NOMO-1 (cell line): Measurements from ENCODE around the gene RPS6KA2.
"Not testable (repeated sequence)": the region's sequence is repeated elsewhere in the genome, so short reads cannot be mapped to it uniquely, and the experiment has no call there.

Experiments
- DNase-seq, 2 experiments: peaks; one replicate each; lab custom pipeline; 2025; ENCODE audit not compliant: unreplicated experiment in 2 of 2; lab: John Stamatoyannopoulos, UW

Gene RPS6KA2

DNA sequence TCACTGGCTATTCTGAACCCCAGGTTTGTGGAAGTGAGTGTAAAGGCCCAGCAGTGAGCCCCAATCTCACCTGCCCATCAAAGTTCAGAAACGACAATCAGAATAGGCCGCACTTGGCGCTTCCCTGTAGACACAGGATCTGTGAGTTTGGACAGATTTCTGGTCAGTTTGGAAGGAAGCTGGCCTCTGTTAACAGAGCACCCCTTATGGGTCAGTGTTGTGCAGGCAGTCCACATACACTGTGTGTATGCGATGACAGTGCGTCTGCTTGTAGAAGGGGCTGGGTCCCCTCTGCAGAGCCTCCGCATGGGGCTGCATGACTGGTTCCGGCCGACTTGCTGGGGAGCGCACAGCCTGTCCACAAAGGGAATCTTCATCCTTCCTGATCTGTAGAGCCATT, 240.9 kb downstream of the RPS6KA2 start:
- DNase-seq = no peak

DNA sequence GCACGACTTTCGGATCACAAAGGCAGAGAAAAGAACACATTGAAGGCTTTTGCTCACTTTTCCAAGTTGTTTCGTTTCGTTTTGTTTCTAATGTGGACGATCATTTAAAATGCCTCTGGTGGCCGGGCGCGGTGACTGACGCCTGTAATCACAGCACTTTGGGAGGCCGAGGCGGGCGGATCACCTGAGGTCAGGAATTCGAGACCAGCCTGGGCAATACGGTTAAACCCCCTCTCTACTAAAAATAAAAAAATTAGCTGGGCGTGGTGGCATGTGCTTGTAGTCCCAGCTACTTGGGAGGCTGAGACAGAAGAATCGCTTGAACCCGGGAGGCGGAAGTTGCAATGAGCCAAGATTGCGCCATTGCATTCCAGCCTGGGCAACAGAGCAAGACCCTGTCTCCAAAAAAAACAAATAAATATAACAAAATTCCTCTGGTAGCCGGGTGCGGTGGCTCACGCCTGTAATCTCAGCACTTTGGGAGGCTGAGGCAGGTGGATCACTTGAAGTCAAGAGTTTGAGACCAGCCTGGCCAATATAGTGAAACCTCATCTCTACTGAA, 243.2 kb downstream of the RPS6KA2 start:
- DNase-seq = peak in 1 of 2 experiments; percentile 64

DNA sequence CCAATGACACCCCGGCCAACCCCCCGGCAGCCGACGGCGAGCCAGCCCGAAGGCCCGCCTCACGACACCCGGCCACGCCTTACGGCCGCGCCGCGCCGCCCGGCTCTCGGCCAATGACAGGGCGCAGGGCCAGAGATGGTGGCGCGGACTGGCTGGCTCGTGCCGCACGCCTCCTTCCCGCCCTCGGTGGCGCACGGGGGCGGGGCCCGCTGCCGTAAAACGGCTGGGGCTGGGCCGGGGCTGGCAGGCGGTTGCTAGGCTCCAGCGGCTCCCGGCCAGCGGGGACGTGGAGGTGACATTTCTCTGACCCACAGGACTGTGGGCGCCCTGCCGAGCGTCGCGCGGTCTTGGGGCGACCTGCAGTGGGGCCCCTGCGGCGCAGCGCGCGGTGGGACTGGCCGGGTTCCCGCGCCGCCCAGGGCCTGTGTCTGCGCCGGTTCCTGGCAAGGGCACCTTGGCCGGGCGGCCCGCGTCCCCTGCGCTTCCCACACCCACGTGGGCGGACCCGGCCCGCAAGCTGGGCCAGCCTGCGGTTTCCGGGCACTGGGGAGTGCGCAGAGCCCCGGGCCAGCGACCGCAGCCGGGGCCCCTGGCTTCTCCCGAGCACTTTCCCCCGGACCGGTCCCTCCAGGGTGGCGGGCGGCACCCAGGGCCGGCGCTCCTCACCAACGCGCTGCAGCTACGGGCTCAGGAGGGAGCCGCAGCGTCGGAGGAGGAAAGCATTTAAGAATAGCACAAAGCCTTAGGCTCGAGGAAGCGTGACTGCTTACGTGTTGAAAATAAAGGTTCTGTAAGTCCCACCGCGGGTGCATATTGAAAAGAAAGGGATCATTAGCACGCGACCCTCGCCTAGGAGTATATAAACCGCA, 243.9 kb downstream of the RPS6KA2 start, which contains the start of gene MPC1:
Gene MPC1 (minus strand): TSS at position 8 of the 869 bp plus-strand sequence. CDS start 64 bp downstream, outside the sequence.
- DNase-seq = peak; percentile 95 to 98

DNA sequence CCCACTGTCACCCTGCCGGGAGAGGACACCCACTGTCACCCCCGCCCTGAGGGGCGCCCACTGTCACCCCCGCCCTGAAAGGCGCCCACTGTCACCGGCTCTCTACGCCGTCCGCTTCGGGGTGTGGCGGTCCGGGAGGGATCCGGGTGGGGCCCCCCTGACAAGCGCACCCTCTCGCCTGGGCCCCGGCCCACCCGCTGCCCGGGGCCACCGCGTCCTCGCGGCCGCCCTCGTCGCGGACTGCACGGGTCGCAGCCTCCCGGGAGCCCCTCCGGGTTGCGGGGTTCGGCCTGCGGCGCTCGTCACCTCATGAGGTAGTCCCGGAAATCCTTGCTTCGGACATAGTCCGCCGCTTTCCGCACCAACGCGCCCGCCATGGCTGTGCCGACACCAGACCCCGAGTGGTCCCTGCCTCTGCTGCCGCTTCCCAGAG, 244.5 kb downstream of the RPS6KA2 start:
- DNase-seq = no peak

DNA sequence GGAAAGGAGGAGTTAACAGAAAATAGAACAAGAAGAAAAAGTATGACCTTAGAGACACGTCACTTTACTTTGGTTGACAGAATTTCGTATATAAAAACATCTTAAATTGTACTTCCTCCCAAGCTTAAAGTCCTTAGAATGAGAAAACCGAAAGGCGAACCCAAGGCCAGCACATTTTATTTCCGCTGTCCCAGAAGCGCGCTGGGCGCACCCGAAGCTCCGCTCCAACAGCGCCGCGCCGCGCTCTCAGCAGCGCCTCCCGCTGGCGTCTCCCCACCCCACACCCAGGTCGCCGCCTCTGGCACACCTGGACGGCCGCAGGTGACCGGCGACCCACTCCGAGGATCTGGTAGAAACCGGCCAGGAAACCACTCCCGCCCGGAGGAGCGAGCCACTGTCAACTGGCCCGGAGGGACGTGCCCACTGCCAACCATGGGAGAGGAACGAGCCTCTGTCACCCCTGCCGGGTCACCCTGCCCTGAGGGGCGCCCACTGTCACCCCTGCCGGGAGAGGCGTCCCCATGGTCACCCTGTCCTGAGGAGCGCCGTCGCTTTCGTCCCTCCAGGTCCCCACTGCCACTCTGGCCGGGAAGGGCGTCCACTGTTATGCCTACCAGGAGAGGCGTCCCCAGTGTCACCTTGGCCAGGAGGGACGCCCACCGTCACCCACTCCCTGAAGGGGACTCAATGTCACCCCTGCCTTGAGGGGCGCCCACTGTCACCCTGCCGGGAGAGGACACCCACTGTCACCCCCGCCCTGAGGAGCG, 245.1 kb downstream of the RPS6KA2 start:
- DNase-seq = peak; percentile 59 to 77

DNA sequence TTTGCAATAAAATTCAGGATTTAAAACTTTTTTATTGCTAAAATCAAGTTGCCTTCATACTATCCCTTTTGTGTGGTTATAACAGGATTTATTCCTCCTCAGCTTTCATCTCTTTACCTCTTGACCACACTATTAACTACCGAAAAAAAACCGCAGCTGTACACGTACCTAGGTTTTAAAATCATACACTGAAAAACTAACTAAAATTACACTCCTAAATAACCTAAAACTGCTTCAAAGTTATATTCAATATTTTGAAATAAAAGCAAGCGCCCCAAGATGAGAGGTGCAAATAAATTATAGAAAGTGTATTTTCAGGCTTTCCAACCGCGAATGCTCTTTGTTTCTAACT, 245.7 kb downstream of the RPS6KA2 start:
- no peak for DNase-seq

DNA sequence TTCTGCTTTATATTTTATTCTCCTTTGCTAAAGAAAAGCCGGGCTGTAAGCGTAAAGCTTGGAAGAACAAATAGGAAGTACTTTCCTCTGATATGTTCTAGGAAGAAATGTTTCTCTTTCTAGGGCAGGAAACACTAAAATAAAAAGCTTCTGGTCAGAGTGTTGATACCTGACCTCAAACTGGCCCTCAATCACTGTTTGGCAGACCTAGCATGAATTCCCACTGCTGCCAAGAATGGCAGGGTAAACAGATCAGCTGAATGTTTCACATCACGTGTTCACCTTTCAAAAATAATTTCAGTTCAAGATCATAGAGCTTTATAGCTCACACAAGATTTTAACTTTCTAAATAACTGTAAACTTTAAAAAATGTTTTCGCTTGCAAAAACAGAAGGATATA, 247.3 kb downstream of the RPS6KA2 start:
- DNase-seq = no peak

DNA sequence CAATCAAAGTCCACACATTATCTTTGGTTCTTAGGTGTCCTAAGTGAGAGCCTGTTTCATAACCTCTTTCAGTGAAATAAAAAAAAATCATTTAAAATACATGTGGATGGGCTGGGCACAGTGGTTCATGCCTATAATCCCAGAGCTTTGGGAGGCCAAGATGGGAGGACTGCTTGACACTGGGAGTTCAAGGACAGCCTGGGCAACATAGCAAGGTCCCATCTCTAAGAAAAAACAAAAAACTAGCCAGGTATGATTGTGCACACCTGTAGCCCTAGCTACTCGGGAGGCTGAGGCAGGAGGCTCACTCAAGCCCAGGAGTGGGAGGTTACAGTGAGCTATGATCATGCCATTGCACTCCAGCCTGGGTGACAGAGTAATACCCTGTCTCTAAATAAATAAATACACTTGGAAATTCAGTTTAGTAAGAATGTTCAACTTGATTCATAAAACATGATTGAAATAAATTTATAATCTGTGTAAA, 247.9 kb downstream of the RPS6KA2 start:
- DNase-seq = no peak

DNA sequence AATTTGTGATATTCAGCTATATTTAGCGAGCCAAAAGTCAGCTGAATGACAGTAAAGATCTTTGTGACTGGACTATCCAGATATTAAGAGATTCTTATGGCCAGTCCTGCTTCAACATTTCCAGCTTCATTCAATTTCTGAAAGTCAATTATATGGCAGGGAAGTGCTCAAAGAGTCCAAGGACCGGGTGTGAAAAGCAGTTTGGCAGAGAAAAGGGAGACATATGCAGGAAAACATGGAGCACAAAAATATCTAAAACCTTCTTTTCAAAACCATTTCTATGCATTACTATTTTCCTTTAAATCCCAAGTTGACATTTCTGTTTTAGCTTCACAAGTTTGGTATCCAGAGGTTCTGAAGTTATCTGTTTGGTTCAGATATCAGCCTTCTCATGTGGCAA, 249.3 kb downstream of the RPS6KA2 start:
- DNase-seq = no peak

DNA sequence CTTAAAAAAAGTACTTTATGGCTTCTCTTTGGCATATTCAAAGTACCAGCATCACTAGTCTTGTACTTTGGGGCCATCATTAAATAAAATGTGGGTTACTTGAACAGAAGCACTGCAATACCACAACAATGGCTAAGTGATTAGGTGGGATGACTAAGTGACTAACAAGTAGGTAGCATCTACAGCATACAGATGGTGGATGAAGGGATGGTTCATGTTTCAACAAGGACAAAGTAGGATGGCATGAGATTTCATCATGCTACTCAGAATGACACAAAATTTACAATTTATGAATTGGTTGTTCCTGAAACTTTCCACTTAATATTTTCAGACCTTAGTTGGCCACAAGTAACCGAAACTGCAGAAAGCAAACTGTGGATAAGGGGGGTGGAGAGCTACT, 252.0 kb downstream of the RPS6KA2 start:
- no peak for DNase-seq

DNA sequence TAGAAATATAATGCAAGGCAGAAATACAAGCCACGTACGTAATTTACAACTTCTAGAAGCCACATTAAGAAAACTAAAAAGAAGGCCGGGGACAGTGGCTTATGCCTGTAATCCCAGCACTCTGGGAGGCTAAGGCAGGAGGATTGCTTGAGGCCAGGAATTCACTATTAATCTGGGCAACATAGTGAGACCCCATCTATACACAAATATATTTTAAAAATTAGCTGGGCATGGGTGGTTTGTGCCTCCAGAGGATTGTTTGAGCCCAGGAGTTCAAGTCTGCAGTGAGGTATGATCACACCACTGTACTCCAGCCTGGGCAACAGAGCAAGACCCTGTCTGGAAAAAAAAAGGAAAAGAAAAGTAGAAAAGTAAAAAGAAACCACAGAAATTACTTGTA, 256.6 kb downstream of the RPS6KA2 start:
- no peak for DNase-seq

DNA sequence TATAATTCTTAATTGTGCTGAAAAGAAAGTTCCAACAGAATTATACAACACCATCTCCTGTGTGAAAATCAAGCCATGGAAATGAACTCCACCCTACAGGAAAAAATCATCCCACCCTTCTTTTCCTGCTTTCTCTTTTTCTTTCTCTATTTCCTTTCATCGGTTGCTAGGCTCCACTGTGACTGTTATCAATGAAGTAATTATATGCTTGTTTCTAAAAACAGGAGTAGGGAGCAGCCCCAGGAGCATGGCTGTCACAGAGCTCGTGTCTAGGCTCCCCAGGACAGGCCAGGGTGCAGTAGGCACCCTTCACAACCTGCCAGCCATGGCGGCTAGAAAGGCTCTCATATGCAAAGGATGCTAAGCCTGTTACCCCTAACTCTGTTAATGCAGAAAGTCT, 257.3 kb downstream of the RPS6KA2 start:
- no peak for DNase-seq

DNA sequence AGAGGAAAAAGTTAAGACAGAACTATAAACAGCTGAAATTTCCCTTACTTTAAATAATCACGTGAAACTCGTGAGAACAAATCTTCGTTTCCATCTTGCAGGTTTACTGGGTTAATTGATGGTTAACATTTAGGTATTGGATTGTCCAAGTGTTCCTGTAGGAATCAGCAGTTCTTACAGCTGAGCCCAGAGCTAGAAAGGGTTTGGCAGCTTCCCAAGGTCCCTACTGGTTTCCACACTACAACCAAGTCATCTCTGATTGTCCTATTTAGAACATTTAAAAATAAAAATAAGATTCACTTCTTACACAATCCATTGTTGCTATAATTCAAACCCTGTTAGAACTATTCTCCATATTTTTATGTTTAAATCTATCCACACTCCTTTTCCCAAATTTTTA, 260.1 kb downstream of the RPS6KA2 start:
- DNase-seq = no peak

DNA sequence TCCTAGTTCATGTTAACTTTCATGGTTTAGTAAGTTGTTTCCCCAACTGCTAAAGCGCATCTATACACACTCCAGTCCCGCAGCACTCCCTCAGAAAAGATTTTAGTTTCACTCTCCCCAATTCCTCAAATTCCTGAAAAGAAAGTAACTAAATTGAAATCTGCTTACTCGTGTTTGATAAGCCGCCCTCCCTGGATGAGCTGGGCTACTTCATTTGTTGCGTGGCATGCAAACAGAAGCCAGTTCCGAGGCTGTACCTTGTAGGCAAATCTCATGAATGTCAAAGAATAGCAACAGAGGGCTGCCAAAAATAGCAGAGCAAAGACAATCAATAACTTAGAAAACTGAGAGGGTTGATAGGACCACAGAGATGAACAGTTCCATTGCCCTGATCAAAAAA, 261.2 kb downstream of the RPS6KA2 start:
- DNase-seq = no peak

DNA sequence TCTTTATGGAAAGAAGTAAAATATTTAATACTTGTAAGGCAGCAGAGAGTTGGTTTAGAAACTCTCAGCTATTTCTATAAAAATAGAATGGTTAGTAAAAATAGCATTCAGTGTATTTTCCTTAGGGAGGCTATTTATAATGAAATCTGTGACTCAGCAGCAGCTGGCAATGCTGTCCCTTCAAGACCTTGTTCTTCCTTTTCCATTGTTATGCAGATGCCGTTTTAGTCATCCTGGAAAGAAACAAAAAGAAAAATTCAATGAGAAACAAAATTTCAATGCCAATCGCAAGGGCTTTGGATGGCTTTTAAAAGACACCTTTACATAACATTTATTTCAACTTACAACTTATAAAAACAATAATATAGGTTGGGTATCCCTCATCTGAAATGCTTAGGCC, 261.8 kb downstream of the RPS6KA2 start:
- no peak for DNase-seq

DNA sequence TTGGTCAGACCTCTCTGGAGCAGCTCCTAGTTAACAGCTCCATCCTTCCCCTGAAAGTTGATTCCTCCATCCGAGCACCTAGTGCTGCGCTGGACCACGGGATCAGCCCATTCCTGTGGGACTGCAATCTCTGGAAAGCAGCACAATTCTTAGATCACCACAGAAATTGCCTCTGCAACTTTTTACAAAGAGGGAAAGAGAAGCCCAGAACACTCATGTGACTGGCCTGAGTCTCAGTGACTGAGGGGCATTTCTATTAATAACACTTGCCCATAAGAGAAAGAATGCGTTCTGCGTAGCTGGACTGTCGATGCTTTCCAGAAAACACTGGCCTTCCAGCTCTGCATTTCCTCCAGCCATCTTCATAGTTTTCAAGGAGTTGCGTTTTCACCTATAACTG, 262.6 kb downstream of the RPS6KA2 start:
- no peak for DNase-seq

DNA sequence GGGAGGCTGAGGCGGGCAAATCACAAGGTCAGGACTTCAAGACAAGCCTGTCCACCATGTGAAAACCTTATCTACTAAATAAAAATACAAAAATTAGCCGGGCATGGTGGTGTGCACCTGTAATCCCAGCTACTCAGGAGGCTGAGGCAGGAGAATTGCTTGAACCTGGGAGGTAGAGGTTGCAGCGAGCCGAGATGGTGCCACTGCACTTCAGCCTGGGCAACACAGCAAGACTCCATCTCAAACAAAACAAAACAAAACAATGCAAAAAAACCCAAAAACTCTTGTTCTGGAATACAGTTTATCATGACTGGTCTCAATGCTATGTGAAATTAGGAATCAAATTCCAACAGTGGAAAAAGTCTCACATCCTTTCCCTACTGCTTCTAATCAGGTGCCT, 264.6 kb downstream of the RPS6KA2 start:
- not testable (repeated sequence) for DNase-seq

DNA sequence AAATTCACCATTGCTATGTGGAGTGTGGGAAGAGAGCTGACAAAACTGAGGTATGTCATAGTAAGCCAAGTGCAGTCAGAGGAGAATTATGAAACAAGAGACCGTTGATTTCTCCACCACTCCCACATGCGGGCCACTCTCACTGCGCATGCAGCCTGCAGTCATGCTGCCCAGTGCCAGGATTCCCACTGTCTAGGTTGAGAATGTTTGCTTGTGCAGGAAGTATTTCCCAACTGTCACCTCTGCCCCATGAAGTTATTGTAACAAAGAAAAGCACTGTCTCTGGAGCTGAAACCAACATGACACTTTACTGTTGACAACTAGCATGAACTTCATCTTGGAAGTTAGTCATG, 266.0 kb downstream of the RPS6KA2 start:
- peak; percentile 67 to 84 for DNase-seq

DNA sequence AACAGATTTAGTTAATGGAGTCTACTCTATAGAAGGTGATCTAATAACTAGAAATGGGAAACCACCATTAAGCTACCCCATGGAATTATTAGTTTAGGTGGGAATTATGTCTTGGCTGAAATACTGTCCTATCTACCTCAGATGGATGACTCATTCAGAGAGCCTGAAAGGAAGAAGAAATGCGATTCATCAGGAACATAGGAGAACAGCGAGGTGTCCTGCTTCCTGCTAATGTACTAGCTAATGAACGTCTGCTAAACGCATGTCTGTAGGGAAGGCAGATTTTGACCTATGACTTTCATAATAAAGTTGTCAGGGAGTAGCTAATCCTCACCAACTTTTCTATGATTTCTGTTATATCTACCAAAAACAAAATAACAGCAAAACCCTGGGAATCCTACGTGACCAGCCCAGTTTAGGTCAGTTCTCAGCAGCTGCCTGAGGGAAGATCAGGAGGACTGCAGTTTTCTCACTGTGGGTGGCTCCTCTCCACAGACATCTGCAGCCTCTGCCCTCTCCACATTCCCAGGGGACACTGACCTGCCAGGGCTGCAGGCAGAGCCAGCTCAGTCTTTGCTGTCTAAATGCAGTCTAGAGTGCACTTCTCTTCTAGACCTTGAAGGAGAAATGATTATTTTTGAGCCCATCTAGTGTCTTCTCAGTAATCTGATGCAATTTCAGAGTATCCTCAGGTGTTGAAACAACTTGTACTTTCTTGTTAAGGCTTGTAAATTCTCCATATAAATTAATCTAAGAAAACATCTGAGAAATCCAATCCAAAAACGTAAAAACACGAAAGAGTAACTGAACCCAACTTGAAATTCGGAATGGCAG, 266.6 kb downstream of the RPS6KA2 start:
- peak in 1 of 2 experiments; percentile 84 for DNase-seq
